HG03135 (cell line): ENCODE measurements around the gene SAMD9.
"Not testable (repeated sequence)": the region's sequence is repeated elsewhere in the genome, so short reads cannot be mapped to it uniquely, and the experiment has no call there.

Experiments
- ATAC-seq: cut with Tn5 transposase; IDR thresholded peaks from one replicate; pipeline ENCODE4 v1.9.1; 2021; ENCODE audit warnings: mild to moderate bottlenecking, moderate library complexity; ENCODE audit not compliant: unreplicated experiment

SAMD9 gene

GRCh38 chr7:93117852-93118530, at the start of gene SAMD9:
Gene SAMD9 (minus strand): TSS chr7:93117979. CDS start chr7:93106097, 11,882 bp downstream.
- ATAC-seq = peak; percentile 100

- ATAC-seq = peak; percentile 99
Measured at GRCh38 chr7:93165447-93165846, 47.7 kb upstream of the SAMD9 start.

GRCh38 chr7:93164766-93165165, 47.0 kb upstream of the SAMD9 start:
- ATAC-seq = no peak

GRCh38 chr7:93161181-93161762, 43.5 kb upstream of the SAMD9 start:
- no peak for ATAC-seq

GRCh38 chr7:93160410-93160809, 42.6 kb upstream of the SAMD9 start:
- ATAC-seq = no peak

- ATAC-seq = no peak
Measured at GRCh38 chr7:93159490-93159889, 41.7 kb upstream of the SAMD9 start.

GRCh38 chr7:93156884-93157283, 39.1 kb upstream of the SAMD9 start:
- ATAC-seq = no peak

GRCh38 chr7:93150200-93150835, 32.5 kb upstream of the SAMD9 start:
- no peak for ATAC-seq

- ATAC-seq = no peak
Measured at GRCh38 chr7:93148727-93149126, 30.9 kb upstream of the SAMD9 start.

- peak; percentile 66 for ATAC-seq
Measured at GRCh38 chr7:93148144-93148543, 30.4 kb upstream of the SAMD9 start, which contains the start of gene SAMD9L. Gene SAMD9L (minus strand): TSS chr7:93148385. CDS start chr7:93135971, 12,414 bp downstream.

GRCh38 chr7:93147363-93147762, 29.6 kb upstream of the SAMD9 start:
- ATAC-seq = peak; percentile 74

GRCh38 chr7:93146472-93147141, 28.8 kb upstream of the SAMD9 start:
- ATAC-seq = peak; percentile 42

GRCh38 chr7:93146036-93146435, 28.3 kb upstream of the SAMD9 start:
- ATAC-seq = no peak

GRCh38 chr7:93145354-93145753, 27.6 kb upstream of the SAMD9 start:
- ATAC-seq = no peak

GRCh38 chr7:93142127-93142526, 24.3 kb upstream of the SAMD9 start:
- ATAC-seq = no peak

GRCh38 chr7:93140582-93141191, 22.9 kb upstream of the SAMD9 start:
- no peak for ATAC-seq

- no peak for ATAC-seq
Measured at GRCh38 chr7:93138576-93138975, 20.8 kb upstream of the SAMD9 start.

- ATAC-seq = no peak
Measured at GRCh38 chr7:93133005-93133404, 15.2 kb upstream of the SAMD9 start.

GRCh38 chr7:93132216-93132615, 14.4 kb upstream of the SAMD9 start:
- ATAC-seq = no peak

- not testable (repeated sequence) for ATAC-seq
Measured at GRCh38 chr7:93126954-93127353, 9.2 kb upstream of the SAMD9 start.

- not testable (repeated sequence) for ATAC-seq
Measured at GRCh38 chr7:93123532-93123931, 5.8 kb upstream of the SAMD9 start.
